HG02588 (cell line): ENCODE results near the gene PACS1.
"Not testable (repeated sequence)": the region's sequence is repeated elsewhere in the genome, so short reads cannot be mapped to it uniquely, and the experiment has no call there.

Experiments
- ATAC-seq: cut with Tn5 transposase; IDR thresholded peaks from one replicate; pipeline ENCODE4 v1.9.1; 2021; ENCODE audit warnings: mild to moderate bottlenecking, moderate library complexity; ENCODE audit not compliant: unreplicated experiment

Gene PACS1

GRCh38 chr11:66106786-66107599, 36.9 kb downstream of the PACS1 start:
- no peak for ATAC-seq

GRCh38 chr11:66107600-66108510, 37.8 kb downstream of the PACS1 start:
- no peak for ATAC-seq

DNA sequence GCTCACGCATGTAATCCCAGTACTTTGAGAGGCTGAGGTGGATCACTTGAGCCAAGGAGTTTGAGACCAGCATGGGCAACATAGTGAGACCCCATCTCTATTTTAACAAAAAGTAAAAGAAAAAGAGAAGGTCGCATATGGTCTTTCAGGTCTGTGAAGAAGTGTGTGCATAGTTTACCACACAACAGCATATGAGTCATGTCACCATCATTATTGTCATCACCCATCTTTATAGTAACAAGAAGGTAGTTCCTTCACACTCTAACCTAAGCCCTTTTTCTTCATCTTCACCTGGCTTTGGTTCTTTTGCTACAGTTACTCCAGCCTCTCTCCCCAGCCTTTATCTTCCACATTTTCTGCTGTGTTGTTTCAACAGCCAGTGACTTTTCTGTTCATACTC, 39.2 kb downstream of the PACS1 start:
- no peak for ATAC-seq

GRCh38 chr11:66111158-66111557, 41.1 kb downstream of the PACS1 start:
- no peak for ATAC-seq

DNA sequence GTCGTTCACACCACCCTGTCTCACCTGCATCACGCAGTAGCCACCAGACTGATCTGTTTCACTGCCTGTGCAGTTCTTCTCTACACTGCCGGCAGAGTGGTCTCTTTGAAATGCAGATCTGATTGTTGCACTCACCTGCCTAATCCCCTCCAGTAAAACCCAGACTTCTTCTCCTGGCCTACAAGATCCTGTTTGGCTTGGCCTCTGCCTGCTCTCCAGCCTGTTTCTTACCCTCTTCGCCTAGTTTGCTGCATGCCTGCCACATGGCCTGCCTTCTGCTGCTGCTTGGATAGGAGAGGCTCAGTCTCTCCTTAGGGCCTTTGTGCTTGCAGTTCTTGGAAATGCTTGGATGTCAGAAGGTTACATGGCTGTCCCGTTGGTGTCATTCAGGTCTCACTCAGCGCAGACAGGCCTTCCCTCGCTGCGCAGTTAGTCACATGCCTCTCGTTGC, 42.0 kb downstream of the PACS1 start:
- ATAC-seq = no peak

- ATAC-seq = no peak
Observed at GRCh38 chr11:66112601-66113499, 42.8 kb downstream of the PACS1 start.

GRCh38 chr11:66114957-66115356, 44.9 kb downstream of the PACS1 start:
- not testable (repeated sequence) for ATAC-seq

DNA sequence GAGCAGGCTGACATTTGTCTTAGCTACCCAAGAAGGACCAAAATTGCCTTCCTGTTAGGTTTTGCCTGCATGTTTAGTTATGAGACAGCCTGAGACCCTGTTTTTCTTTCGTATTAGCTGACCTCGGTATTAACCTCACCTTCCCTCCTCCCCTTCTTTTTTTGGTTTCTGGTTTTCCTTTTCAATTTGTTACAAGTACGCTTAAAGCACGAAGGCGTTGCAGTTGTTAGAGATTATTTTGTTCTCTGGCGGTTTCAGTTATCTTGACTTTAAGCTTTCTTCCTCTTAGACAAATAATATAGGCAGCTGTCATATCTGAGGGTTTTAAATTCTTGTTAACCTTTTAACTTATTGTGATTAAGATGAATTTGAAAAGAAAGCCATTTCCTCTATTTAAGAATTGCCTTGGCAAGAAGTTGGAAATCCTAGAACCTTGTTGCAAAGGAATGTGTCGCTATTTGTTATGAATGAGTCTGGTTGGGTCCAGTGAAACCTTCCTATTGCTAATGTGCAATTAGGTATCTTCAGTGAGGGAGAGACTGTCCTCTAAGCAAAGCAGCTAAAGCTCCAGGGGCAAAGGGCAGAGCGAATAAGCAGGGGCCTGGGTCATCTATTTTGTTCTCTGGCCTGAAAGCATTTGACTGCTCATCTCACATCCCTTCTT, 45.7 kb downstream of the PACS1 start:
- ATAC-seq = no peak

DNA sequence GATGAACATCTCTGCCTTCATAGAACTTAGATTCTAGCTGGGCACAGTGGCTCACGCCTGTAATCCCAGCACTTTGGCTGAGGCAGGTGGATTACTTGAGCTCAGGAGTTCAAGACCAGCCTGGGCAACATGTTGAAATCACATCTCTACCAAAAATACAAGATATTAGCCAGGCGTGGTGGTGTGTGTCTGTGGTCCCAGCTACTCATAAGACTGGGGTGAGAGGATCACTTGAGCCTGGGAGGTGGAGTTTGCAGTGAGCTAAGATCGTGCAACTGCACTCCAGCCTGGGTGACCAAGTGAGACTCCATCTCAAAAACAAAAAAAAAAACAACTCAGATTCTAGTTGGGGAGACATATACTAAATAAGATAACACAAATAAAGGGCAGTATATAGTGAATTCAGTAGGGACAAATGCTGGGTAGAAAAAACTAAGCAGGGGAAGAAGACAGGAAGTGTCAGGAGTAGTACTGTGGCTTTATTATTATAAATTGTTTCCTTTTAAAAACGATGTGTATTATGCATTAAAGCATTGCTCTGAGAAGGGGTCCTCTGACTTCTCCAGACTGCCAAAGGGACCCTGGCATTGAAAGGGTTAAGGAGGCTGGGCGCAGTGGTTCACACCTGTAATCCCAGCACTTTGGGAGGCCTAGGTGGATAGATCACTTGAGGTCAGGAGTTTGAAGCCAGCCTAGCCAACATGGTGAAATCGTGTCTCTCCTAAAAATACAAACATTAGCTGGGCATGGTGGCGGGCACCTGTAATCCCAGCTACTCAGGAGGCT, 46.7 kb downstream of the PACS1 start:
- no peak for ATAC-seq

DNA sequence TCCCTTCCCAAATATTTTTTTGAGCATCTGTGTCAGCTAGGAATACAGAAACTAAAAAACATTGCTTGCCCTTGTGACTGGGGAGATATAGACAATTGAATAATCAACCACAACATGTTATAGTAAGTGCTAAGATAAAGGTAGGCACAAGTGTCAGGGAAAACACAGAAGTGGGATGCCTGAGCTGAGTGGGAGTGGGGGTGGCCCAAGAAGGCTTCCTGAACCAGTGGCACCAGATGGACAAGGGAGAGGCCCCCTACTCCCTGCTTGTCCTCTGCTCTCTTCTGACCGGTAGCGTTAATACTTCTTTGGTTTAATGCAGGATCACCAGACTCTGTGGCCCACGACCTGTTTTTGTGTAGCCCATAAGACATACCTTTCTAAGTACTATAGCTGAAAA, 48.8 kb downstream of the PACS1 start:
- no peak for ATAC-seq

GRCh38 chr11:66119348-66120133, 49.5 kb downstream of the PACS1 start:
- no peak for ATAC-seq

DNA sequence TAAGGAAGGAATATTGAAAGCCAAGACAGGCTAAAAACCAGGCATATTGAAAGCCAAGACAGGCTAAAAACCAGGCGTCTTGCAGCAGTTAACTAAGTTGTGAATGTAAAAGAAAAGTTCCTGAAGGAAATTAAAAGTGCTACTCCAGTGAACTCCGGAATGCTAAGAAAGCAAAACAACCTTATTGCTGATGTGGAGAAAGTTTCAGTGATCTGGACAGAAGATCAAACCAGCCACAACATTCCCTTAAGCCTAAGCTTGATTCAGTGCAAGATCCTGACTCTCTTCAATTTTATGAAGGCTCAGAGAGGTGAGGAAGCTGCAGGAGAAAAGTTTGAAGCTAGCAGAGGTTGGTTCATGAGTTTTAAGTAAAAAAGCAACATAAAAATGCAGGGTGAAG, 51.4 kb downstream of the PACS1 start:
- no peak for ATAC-seq

DNA sequence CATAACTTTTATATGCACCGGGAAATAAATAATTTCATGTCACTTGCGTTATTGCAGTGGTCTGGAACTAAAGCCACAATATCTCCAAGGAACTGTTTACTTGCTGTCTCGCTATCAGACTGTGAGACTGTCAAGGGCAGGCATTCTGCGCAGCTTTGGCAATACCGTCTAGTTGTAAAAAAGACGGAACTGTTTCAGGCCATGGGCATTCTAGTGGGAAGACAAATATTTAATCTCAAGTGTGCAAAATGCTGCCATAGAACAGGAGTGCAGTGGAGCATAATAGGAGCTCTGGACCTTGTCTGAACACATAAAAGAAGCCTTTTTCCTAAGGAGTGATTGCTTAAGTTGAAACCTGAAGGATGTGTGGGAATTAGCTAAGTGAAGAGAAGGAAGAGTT, 53.8 kb downstream of the PACS1 start:
- no peak for ATAC-seq

DNA sequence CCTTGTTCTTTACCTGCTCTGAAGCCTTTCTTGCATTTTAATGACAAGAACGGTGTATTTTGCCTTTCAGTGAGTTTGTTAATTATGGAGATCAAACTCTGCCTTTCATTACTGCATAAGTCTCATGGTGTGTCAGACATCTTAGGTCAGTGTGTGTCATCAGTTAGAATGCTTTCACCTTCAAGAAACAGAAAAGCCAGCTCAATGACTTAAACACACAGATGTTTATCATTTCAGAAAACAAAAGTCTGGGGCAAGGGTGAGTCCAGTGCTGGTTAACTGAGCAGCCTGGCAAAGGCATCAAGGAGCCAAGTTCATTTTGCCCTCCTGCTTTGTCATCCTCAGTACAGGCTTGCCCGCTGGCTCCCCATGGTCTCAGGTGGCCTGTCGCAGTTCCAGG, 54.5 kb downstream of the PACS1 start:
- no peak for ATAC-seq

DNA sequence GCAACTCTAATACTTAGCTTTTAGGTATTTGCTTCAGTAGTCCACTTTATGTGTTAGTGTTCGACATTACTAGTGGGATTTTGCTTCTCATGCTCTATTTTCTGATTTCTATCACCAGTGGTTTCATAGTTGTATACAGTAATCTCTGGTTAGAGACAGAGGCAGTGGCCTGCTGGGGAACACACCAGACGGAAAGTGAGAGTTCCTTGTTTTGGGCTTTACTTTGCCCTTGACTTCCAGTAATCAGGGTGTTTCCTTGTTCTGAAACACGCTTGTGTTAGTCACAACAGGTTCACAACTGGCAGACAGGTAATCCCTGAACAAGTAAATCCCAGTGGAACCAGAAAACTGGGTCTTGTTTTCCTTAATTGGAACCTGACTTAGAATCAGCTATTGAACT, 56.0 kb downstream of the PACS1 start:
- no peak for ATAC-seq

- no peak for ATAC-seq
Observed at GRCh38 chr11:66126808-66127555, 56.9 kb downstream of the PACS1 start.

- ATAC-seq = no peak
Observed at GRCh38 chr11:66130978-66131377, 60.9 kb downstream of the PACS1 start.
